Tibial nerve (tissue), 4 donors: Measurements from ENCODE around the gene ACTR1B. TPM values are rescaled to one million over a fixed set of nuclear protein-coding genes. Genes with fewer than 3 reads are reported as not detected.
"Not testable (repeated sequence)": the region's sequence is repeated elsewhere in the genome, so short reads cannot be mapped to it uniquely, and the experiment has no call there.

Experiments used
- DNase-seq, 2 donors: peaks; one replicate each; pipeline ENCODE4 v3.0.0-alpha.2; 2019; ENCODE audit warnings: low spot score in 2 of 2
- H3K27ac ChIP-seq, 4 donors: fragments of 200-600 bp; sonication (generic) in 3 of 4; one replicate each; pipeline ENCODE4 v1.5.1; 2017 to 2019; ENCODE audit warnings: mild to moderate bottlenecking in 1 of 4
- H3K27me3 ChIP-seq, 2 donors: fragments of 200-600 bp; sonication (generic) in 1 of 2; one replicate each; pipeline versions ENCODE4 v1.5.1 to v1.6.0; 2017 to 2019
- H3K36me3 ChIP-seq, 3 donors: fragments of 200-600 bp; sonication (generic); one replicate each; pipeline ENCODE4 v1.5.1; 2018 to 2019
- H3K4me1 ChIP-seq, 4 donors: fragments of 200-600 bp; sonication (generic) in 3 of 4; one replicate each; pipeline ENCODE4 v1.5.1; 2017 to 2019
- H3K4me3 ChIP-seq, 4 donors: fragments of 200-600 bp; sonication (generic) in 3 of 4; one replicate each; pipeline ENCODE4 v1.5.1; 2017 to 2019; ENCODE audit warnings: mild to moderate bottlenecking in 1 of 4, moderate library complexity in 1 of 4
- H3K9me3 ChIP-seq, 4 donors: fragments of 200-600 bp; sonication (generic) in 3 of 4; one replicate each; pipeline ENCODE4 v1.5.1; 2017 to 2019
- EP300 ChIP-seq, 2 donors: sonication (generic); formaldehyde crosslinking; IDR thresholded peaks; one replicate each; pipeline ENCODE4 v1.6.1; 2017; ENCODE audit warnings: antibody characterized with exemption in 2 of 2, mild to moderate bottlenecking in 1 of 2
- POLR2A ChIP-seq, 2 donors: fragments of 450-650 bp; IDR thresholded peaks; one replicate each; pipeline ENCODE4 v1.6.1; 2017; ENCODE audit warnings: antibody characterized with exemption in 2 of 2, mild to moderate bottlenecking in 2 of 2, moderate library complexity in 2 of 2
- whole genome bisulfite sequencing, 2 donors: methylation state at CpG; one replicate each; pipeline ENCODE4 v1.1.5; 2018; 5-methylcytosine and 5-hydroxymethylcytosine counted together
- total RNA-seq, 4 donors: library from RNA; depleted of rRNA; stranded (reverse); fragments of >200 nt; gene quantifications; one replicate each; pipeline ENCODE4 v1.1.0, GENCODE V29; 2016
- TF ChIP-seq, protein P1 (sequence below), 5 experiments: fragments of 200-600 bp in 3 of 5; fragments of 450-650 bp in 2 of 5; sonication (generic) in 3 of 5; IDR thresholded peaks; one replicate each; pipeline ENCODE4 v1.5.1; 2016 to 2019; ENCODE audit warnings: antibody characterized with exemption in 5 of 5, mild to moderate bottlenecking in 3 of 5, moderate library complexity in 2 of 5

Gene ACTR1B
- total RNA-seq, 4 donors from 2014 or later: 65.1 to 109 (median 85.5) TPM

GRCh38 chr2:97646977-97647376, 16.9 kb downstream of the ACTR1B start:
- Histone ChIP-seq H3K9me3 (no peaks in the 10 kb centered on the region), H3K4me1 (peaks cover 0 to 20% (median 14%) of the 10 kb centered on the region in 4 donors), H3K4me3 (peak overlapping the region; percentile 76 to 91 (median 84)), H3K27ac (peak overlapping the region in 2 of 4 donors; percentile 88 to 97), H3K36me3 (peaks cover 5 to 37% (median 21%) of the 10 kb centered on the region in 3 donors), H3K27me3 (no peaks in the 10 kb centered on the region)
- no peak for DNase-seq
- 93 to 95% methylated on average over 4 of the region's 4 CpGs for WGBS, 2 donors
- TF ChIP-seq, protein P1, sequence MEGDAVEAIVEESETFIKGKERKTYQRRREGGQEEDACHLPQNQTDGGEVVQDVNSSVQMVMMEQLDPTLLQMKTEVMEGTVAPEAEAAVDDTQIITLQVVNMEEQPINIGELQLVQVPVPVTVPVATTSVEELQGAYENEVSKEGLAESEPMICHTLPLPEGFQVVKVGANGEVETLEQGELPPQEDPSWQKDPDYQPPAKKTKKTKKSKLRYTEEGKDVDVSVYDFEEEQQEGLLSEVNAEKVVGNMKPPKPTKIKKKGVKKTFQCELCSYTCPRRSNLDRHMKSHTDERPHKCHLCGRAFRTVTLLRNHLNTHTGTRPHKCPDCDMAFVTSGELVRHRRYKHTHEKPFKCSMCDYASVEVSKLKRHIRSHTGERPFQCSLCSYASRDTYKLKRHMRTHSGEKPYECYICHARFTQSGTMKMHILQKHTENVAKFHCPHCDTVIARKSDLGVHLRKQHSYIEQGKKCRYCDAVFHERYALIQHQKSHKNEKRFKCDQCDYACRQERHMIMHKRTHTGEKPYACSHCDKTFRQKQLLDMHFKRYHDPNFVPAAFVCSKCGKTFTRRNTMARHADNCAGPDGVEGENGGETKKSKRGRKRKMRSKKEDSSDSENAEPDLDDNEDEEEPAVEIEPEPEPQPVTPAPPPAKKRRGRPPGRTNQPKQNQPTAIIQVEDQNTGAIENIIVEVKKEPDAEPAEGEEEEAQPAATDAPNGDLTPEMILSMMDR (IDR thresholded peaks at IDR 0.05): no peak

DNA sequence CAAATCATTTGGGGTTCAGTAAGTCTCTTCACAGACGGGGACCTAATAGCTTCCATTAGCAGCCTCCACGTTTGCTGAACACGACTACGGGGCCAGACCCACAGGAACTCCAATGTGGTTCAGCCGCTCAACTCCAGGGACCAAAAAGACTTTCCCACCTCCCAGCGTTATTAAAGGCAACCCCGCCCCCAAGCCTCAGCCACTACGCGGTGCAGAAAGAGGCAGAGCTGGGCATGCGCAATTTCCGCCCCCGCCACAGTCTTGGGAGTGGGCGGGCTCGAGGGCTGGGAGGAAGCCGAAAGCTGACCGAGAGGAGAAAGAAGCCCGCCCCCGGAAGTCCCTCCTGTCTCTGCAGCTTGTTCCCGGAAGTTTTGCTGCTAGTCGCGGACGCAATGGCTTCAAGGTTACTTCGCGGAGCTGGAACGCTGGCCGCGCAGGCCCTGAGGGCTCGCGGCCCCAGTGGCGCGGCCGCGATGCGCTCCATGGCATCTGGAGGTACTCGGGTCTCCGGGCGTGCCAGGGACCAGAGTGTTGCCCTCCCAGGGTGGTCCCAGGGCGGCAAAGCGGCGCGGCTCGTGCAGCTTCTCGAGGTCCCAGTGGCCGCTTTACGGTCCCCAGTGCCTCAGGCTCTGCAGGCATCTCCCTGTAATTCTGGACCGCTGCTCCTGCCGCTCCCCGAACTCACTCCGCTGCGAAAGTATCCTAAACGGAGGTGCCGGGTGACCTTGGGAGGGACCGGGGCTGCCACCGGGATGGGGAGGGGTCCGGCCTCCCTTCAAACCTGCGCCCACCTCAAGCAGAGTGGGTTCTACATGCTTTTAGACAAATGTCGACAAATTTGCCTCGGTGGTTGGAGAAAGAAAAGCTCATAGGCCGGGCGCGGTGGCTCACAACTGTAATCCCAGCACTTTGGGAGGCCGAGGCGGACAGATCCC, 17.9 kb downstream of the ACTR1B start, which contains the start of gene COX5B:
Gene COX5B, plus strand, starts transcription at position 368 of the 935 bp plus-strand sequence. Its CDS starts 25 bp downstream, at position 393.
- peak; percentile 69 to 87 for TF ChIP-seq POLR2A (IDR thresholded peaks at IDR 0.05)
- TF ChIP-seq, protein P1 (IDR thresholded peaks at IDR 0.05): peak in 2 of 5 experiments; percentile 22 to 47
- peak; percentile 90 to 97 for TF ChIP-seq EP300 (IDR thresholded peaks at IDR 0.05)
- Histone ChIP-seq H3K36me3 (peaks cover 5 to 37% (median 21%) of the 10 kb centered on the region in 3 donors), H3K27ac (peak within 1 kb of the TSS; percentile 85 to 98 (median 95)), H3K27me3 (no peaks in the 10 kb centered on the region), H3K9me3 (no peaks in the 10 kb centered on the region), H3K4me1 (peaks cover 0 to 20% (median 14%) of the 10 kb centered on the region in 4 donors), H3K4me3 (peak within 1 kb of the TSS; percentile 76 to 91 (median 84))
- DNase-seq: peak; percentile 96 to 97
- WGBS, 2 donors: 2% methylated on average over 38 to 53 of the region's 63 CpGs

DNA sequence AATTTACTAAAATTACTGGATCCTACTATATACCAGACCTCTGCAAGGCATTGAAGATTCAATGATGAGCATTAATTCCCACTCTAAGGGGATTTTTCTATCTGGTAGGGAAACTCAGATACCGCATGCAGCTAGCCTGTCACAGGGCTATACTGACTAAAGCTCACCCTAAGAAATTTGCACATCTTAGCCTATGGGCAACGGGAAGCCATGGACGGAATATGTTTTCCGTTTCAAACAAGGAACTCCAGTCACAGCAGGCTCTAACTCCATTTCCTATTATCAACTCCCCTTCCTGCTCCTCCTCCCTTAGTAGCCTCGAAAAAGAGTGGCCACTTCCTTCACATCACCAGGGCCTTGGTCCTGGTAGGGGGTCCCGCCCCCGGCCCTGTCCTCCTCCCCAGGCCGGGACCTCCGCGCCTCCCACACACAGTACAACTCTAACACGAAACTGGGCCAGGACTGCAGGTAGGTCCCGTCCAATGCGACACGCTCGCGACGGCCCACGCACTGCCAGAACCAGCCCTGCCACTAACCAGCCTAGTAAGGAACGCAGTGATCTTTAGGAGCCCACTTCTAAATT, 18.6 kb downstream of the ACTR1B start:
- no peak for DNase-seq
- H3K27ac ChIP-seq: peak overlapping the region; percentile 85 to 98 (median 95)
- H3K27me3 ChIP-seq: no peaks in the 10 kb centered on the region
- H3K36me3 ChIP-seq: peaks cover 5 to 34% (median 21%) of the 10 kb centered on the region in 3 donors
- peaks cover 0 to 20% (median 14%) of the 10 kb centered on the region in 4 donors for H3K4me1 ChIP-seq
- 6 to 10% methylated on average over 17 to 19 of the region's 19 CpGs for WGBS, 2 donors
- TF ChIP-seq POLR2A (IDR thresholded peaks at IDR 0.05) (no peak), EP300 (IDR thresholded peaks at IDR 0.05) (no peak)
- TF ChIP-seq, protein P1 (IDR thresholded peaks at IDR 0.05): no peak
- H3K4me3 ChIP-seq: peak overlapping the region; percentile 66 to 89 (median 78)
- H3K9me3 ChIP-seq: no peaks in the 10 kb centered on the region

DNA sequence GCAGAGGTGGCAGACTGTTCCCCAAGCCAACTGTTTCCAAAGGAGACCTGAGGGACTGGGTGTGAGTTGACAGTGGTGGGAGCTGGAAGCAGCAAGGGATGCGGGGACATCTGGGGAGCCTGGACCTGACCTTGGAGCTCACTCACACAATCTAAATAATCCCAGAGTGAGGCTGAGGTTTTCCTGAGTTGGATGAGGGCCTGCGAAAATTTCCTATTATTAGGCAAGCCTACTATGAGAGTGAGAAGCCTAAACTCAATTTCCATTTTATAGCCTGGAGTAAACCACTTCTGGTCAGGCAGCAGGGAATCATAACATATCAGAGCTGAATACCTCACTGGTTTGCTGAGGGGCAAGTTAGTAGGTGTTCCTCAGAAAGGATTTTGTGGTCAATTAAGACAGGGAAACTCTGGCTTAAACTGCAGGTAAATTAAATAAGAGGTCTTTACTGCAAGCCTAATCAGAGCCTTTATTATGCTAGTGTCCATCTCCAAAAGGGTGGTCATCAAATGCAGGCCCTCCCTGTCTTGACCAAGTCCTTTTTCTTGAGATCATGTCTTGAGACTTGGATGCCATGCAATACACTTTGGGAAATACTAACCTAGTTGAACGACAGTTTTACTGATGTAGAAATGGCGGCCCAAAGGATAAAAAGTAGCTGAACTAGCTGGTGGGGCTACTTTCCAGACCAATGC, 19.7 kb downstream of the ACTR1B start:
- 90 to 98% methylated on average over 4 of the region's 4 CpGs for WGBS, 2 donors
- no peak for TF ChIP-seq EP300 (IDR thresholded peaks at IDR 0.05)
- TF ChIP-seq, protein P1 (IDR thresholded peaks at IDR 0.05): no peak
- no peak for TF ChIP-seq POLR2A (IDR thresholded peaks at IDR 0.05)

DNA sequence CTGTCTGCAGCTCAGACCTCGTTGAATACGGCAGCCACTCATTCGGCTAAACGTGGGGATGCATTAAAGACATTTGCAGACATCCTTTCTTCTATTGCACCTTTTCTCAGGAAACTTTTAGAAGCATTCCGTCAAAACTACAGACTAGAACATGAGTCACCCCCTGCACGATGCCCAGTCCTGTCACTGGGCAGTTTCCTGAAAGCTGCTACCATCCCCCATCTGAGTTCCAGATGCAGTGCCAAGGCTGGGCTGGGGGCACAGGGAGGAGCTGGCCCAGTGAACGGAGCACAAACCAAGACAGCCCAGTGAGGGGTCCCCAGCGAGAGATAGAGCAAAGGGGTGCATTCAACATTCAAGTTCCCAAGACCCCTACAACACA, 37.8 kb downstream of the ACTR1B start:
- H3K4me3 ChIP-seq, H3K27ac ChIP-seq, H3K27me3 ChIP-seq, H3K9me3 ChIP-seq, H3K4me1 ChIP-seq, DNase-seq, H3K36me3 ChIP-seq: not testable (repeated sequence)
- 62 to 75% methylated on average over 8 of the region's 8 CpGs for WGBS, 2 donors

More for the DNA sequence above, 19.7 kb downstream of the ACTR1B start:
- H3K27ac ChIP-seq: peak overlapping the region in 2 of 4 donors; percentile 97 to 98
- H3K9me3 ChIP-seq: no peaks in the 10 kb centered on the region
- DNase-seq: no peak
- H3K4me3 ChIP-seq: no peak overlapping the region
- no peaks in the 10 kb centered on the region for H3K27me3 ChIP-seq
- peaks cover 5 to 24% (median 20%) of the 10 kb centered on the region in 3 donors for H3K36me3 ChIP-seq
- peaks cover 0 to 20% (median 14%) of the 10 kb centered on the region in 4 donors for H3K4me1 ChIP-seq

DNA sequence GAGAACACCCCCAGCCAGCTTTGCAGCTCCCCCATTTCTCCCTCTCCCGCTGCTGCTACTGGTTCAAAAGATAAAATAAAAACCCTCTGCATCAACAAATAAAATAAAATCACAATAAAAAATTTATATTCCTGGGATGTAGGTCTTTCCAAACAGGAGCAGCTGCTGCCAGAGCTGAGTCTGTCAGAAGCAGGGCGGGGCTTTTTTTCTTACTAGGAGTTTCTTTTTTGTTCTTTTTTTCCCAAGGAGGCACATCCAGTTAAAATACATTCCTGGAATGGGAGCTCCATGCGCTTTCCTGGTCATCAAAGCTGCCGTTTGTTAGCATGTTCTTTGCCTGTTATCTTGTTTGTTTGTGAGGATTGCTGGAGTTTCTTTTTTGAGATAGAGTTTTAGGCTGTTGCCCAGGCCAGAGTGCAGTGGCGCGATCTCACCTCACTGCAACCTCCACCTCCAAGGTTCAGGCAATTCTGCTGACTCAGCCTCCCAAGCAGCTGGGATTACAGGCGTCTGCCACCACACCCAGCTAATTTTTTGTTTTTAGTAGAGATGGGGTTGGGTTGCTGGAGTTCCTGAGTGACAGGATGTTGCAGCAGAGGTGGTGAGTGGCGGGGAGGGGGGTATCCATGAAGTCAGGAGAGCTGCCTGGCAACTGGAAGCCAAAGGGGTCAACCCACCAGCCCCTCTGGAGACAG, 38.3 kb downstream of the ACTR1B start:
- not testable (repeated sequence) for DNase-seq, H3K27ac ChIP-seq, H3K27me3 ChIP-seq, H3K4me3 ChIP-seq, H3K4me1 ChIP-seq, H3K36me3 ChIP-seq, H3K9me3 ChIP-seq
- WGBS, 2 donors: 34 to 49% methylated on average over 2 to 4 of the region's 8 CpGs

GRCh38 chr2:97622976-97623375, 40.9 kb downstream of the ACTR1B start:
- H3K27me3 ChIP-seq, H3K27ac ChIP-seq, H3K9me3 ChIP-seq, DNase-seq, H3K4me3 ChIP-seq, H3K36me3 ChIP-seq, H3K4me1 ChIP-seq: not testable (repeated sequence)
